Fibroblast of skin of left quadriceps (primary cell): ENCODE measurements around the gene MAP3K20.
"Not testable (repeated sequence)": the region's sequence is repeated elsewhere in the genome, so short reads cannot be mapped to it uniquely, and the experiment has no call there.

Experiments
- DNase-seq, 2 experiments: peaks; one replicate each; pipeline ENCODE4 v3.0.0-alpha.2; 2013; ENCODE audit warnings: low read depth in 2 of 2

Gene MAP3K20

DNA sequence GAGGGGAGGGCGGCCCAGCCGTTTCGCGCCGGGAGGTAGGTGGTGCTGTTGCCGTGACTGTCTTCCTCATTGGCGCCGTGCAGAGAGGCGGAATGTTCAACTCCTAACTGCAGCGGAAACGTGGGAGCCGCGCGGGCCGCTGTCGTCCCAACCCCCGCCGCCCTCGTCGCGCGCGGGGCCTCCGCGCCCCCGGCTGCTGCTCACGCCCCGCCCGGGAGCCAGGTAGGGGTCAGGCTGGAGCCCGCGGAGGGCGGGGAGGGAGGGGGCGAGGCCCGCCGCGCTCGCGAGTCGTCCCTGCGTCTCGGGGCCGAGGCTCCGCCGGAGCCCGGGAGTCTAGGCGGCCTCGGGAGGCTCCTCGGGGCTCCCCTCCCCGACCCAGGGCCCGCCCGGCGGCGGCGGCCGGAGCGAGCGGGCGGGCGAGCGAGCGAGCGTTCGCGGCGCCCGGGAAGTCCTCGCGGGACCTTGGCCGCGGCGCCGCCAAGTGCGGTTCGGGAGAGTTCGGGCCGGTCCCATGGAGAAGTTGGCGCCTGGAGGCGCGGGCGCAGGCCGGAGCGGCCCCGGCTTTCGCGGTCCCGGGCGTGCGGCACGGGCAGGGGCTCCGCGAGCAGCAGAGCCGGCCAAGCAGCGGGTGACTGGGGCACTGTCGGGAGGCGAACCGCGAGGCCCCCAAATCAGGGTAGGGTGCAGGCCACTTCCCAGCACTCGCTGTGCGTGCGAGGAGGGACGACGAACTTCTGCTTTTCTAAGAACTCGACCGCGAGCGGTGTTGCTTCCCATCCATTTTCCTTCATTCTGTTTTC, at the start of gene MAP3K20:
Gene MAP3K20, plus strand, starts transcription at position 66 of the 800 bp plus-strand sequence. CDS start 15,186 bp downstream, outside the sequence.
- peak in 1 of 2 experiments; percentile 61 for DNase-seq

GRCh38 chr2:173026479-173026878, 49.2 kb upstream of the MAP3K20 start:
- DNase-seq, result peak in 1 of 2 experiments; percentile 48

DNA sequence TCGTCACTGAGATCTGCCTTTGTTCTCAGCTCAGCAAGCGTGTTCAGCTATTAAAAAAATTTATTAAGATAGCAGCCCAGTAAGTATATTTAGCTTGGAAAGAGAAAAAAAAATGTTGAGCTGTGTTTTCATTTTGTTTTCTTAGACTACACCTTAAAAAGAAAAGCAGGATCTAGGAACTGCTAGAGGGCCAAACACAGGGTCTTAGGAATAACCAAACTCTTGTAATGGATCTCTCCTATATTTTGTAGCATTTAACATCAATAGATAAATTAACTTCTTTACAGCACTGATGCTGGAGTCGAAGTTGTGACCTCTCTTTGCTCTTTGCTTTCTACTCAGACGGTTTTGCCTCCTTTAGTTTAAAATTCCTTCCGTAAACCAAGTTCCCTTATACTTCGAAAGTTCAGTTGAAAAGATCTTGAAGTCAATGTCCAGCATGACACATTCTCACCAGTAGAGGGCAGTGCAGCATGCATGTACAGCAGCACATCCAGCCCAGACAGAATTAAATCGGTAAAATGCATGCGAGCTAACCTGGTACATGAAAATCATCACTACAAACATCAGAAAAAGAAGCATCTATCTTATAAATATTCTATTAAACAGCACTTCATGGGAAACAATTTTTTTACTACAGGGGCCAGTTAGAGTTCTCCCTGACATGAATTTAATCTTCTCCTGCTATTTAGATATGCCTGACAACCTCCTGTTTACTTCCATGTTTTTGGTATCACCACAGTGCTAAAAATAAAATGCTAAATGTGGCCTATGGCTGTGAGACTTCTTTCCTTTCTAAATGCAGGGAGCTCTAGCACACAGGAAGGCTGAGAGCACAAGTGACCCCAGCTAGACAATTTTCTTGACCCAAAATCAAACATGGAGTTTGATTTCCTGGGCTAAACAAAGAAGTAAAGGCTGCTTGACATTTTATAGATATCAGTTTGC, 48.2 kb upstream of the MAP3K20 start:
- peak; percentile 81 to 82 for DNase-seq

DNA sequence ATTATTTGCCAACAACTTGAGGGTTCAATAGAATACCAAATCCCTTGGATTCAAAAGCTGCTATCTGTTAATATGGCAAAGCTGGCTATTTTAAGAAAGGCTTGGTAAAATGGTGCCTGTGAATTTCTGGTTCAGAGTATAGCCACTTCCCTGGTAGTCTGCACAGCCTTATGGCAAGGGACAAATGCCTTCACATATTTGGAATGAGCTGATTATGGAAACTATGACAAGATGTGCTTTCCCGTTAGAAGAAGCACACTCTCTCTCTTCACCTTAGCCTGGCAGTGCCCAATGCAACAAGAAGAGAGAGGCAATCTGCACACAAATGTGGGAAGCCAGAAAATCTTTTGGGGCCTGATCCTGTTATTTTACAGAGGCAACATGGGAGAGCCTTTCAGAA, 47.5 kb upstream of the MAP3K20 start:
- DNase-seq, result no peak

DNA sequence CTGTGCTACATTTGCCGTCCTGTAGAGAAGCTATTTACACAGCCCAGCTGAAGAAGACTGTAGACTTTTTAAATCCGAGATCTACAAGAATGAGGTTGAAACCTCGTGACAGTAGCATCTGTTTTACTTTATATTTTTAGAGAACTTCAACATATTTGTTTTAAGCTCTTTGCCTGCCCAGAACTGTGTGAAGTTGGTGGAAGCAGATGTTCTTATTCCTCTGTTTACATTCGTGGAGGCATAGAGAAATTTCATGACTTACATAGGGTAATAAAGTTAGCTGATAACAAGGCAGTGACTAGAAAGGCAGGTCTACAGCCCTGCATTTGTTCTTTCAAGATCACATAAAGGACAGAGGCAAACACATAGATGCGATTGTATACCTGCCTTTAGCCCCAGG, 47.0 kb upstream of the MAP3K20 start:
- peak; percentile 77 to 78 for DNase-seq

DNA sequence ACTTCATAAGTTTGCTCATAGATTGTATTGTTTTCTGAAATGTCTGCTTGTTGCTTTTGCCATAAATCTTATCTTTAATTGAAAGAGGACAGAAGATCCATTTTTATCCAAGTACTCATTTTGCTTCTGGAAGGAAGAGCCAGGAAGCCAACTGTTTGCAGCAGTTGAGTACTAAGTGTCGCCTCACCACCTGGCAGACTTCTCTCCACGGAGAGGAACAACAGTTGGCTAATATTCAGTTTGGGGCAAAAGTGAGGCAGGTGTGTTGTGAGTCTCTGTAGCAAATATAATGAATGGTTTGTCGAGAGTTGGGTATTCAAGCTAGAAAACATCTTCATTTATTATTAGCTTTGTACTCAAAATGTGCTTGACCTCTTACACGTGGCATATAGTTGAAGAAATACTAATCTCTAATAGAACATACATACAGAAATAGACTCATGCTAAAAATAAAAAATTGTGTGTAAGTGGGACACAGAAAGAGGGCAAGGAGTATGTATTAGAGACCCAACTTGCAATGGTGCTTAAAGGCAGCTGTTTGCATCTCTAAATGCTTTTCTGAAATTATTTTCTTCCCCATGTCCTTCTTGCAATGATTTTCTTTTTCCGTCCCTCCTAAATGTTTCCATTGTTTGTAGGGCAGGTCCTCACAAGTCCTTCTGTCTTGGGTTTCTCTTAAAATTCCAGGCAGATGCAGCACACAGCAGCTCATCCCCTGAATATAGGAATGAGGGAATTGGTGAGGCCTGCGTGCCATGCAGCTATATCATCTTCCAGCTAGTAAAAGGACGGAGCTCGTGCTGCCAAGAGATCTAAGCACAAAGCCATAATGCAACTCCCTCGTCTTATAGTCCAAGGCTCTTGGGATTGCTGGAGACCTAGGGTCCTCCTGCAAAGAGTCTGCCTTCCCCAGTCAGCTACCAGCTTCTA, 44.8 kb upstream of the MAP3K20 start:
- no peak for DNase-seq

DNA sequence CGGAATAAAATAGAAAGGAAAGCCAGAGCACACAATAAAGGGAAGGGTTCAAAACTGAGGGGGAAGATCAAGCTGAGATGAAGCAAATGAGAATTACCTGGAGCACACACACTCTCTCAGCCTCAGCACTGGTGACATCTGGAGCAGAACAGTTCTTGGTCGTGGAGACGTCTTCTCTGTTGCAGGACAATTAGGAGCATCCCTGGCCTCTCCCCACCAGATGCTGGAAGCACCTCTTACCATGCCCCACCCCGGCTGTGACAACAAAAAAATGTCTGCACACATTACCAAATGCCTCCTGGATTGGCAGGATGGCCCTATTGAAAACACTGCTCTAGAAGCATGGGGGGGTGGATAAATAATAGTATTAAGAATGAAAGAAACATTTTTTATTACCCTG, 43.6 kb upstream of the MAP3K20 start:
- DNase-seq, result no peak

- DNase-seq, result peak; percentile 76 to 81
Observed at GRCh38 chr2:173033084-173033483, 42.6 kb upstream of the MAP3K20 start.

DNA sequence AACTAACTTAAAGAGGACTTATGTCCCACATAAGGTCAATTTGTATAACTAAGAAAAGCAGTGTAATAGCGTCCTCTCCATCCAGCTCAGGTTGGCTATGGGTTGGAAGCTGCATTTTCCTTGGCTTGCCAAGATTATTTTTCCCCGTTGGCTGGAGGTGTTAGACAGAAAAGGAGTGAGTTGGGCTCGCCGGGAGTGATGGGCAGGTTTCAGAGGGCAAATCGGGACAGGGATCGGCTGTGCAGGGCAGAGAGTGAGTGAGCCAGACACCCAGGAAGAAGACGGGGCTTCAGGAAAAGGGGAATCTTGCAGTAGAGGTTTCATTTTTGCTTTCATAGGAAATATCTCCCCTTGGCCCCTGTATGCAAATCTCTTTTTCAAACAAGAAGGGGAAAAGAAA, 41.5 kb upstream of the MAP3K20 start:
- no peak for DNase-seq

DNA sequence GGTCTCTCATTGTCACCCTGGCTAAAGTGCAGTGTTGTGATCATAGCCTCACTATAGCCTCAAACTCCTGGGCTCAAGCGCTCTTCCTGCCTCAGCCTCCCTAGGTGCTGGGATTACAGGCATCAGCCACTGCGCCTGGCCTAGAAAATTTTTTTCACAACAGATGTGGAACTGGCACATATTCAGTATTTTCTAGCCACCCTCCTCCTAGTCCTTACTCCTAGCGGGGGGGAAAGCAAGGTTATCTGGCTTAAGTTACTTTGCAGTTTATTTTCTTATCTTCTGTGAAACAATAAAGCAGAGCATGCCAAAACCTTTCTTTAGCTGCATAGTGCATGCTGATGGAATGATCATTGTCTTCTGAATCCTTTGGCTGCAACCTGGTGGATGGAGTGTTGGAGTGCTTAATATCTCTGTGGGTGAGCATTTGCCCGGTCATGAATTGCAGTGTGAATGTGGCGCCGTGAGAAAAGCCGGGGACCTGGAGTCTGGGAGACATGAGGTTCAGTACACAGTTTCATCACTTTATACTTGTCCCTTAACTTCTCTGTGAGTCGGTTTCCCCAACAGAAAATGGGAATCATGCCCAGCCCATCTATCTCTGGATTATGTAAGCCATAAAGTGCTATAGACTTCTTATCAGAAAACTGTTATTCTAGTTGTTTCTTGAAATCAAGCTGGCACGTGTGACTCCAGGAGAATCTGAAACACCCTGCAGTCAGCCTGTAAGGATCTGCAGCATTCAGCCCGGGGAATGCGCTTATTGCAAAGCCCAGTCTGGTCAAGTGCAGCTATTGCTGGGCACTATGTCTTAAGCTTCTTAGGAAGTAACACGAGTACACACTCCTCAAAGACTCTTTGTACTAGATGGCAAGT, 38.2 kb upstream of the MAP3K20 start:
- no peak for DNase-seq

GRCh38 chr2:173038257-173038656, 37.4 kb upstream of the MAP3K20 start:
- DNase-seq, result not testable (repeated sequence)

DNA sequence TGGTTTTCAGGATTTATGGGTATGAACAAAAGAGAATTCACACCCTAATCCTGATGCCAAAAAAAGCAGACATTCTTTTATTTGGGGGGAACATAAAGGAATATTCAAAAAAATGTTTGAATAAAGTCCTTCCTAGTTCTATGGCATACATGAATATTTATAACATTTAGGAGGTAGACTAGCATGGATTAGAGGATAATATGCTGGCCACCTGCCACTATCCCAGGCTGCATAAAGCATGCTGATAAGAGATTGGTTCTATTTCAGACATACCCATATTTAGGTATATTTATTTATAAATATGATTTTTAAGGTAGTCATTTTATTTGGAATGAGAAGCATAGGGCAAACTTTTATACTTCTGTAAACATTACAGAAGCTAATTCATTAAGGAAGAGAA, 34.9 kb upstream of the MAP3K20 start:
- no peak for DNase-seq

DNA sequence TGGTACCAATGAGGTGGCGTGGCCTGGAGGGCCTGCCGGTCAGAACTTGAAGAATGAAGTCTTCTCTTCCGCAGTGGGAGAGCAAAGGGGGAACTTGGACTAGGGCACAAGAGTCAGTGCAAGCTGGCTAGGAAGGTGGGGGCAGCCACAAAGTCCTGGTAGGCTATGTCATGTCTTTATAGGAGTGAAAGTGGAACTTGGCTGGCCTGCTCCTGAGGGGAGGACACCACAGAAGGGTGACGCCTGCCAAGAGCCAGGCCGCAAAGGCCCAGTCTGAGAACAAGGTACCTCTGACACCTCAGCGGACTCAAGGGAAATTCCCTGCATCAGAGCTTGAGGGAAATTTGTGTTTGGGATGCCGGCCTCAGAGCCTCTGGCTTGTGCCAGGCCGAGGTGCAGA, 32.2 kb upstream of the MAP3K20 start:
- DNase-seq, result no peak

DNA sequence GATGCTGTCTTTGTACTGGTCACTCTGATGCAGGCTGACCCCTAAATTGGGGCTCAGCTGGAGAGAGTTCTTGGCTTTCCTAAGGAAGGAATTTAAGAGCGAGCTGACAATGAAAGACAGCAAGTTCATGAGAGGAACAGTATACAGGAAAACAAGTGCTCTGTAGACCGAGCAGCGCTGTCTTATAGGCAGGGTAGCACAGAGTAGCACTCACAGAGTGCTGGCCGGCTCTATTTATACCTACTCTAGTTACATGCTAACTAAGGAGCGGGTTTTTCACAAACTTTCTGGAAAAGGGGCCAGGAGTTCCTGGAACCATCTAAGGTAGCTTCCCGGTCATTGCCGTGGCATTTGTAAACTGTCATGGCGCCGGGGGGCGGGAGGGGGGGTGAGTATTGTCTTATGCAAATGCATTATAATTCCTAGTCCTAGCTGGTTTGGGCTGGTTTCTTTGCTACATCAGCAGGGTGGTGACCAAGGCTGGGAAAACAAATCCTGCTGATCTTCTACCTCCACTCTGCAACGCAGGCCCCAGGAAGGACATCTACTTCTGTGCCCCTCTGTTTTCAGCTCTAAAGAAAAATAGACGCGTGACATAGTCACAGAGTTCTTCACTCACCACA, 31.6 kb upstream of the MAP3K20 start:
- no peak for DNase-seq

DNA sequence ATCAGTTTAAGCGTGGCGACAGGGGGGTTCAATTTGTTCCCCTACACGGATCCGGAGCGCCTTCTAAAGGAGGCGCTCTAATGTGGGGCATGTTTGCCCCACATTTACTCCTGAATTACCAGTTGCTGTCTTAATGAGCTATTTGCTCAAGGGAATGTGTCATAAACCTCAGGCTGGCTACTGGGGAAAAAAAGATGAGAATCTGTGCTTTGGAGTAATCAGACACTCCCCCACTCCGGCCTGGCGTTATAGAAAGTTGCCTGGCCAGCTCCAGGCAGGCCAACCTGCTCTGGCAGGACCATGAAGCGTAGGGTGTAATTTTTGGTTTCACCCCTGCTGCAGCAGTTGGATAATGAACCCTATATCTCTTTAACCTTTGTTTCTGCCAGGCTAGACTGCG, 31.0 kb upstream of the MAP3K20 start:
- no peak for DNase-seq

- no peak for DNase-seq
Observed at GRCh38 chr2:173045181-173045580, 30.5 kb upstream of the MAP3K20 start.

- DNase-seq, result no peak
Observed at GRCh38 chr2:173048522-173048896, 27.1 kb upstream of the MAP3K20 start.

DNA sequence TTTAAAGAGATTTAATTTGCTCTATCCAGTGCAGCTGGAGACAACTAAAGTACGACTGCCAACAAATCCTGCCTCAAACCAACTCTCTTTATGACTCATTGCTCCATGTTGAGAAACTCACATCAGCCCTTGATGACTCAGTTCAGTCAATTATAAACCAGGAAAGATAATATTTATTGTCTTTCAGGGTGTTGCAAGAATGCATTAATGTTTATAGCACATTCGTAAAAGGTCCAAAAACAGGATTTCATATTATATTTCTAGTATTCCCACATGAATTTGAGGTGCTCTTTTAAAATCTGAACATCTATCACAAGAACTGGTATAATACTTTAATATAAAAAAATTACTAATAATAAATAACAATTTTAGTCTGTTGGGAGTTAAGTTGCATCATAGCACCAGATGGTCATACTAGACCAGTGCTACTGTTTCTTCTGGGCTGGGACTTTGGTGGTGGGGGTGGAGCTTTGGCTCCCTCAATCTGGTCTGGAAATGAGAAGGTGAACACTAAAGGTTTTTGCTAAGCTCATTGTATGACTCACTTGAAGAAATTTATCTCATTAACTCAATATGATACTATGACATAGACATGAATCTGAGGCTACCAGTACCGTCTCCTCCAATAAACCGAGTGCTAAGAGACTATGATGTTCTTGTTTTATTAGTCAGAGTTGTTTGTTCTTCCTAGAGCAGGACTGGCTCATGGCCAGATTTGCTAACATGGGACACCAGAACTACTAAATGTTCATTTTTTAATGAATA, 26.6 kb upstream of the MAP3K20 start:
- DNase-seq, result peak; percentile 97

DNA sequence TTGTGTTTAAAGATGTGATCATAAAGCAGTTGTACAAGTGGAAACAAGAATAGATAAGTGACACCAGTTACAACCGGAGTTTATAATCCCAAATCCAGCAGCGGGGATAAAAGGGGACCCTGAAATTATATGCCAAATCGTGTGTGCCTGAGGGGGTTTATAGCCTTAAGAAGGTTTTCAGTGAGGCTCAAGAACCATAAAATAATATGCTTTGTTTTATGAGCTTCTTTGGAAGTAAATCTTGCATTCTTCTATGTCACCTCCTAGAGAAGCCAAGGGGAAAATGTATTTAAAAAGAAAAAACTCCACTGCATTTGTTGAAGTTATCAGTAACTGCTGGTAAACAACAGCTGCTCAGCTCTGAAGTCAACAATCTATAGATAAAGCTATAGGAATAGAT, 25.8 kb upstream of the MAP3K20 start:
- DNase-seq, result no peak
